Measurements from ENCODE around the gene SP140.
A peak's percentile ranks its signal among the peaks of the same experiment; 100 is the strongest.
"Not testable (repeated sequence)": the region's sequence is repeated elsewhere in the genome, so short reads cannot be mapped to it uniquely, and the experiment has no call there.

The SP140 gene

DNA sequence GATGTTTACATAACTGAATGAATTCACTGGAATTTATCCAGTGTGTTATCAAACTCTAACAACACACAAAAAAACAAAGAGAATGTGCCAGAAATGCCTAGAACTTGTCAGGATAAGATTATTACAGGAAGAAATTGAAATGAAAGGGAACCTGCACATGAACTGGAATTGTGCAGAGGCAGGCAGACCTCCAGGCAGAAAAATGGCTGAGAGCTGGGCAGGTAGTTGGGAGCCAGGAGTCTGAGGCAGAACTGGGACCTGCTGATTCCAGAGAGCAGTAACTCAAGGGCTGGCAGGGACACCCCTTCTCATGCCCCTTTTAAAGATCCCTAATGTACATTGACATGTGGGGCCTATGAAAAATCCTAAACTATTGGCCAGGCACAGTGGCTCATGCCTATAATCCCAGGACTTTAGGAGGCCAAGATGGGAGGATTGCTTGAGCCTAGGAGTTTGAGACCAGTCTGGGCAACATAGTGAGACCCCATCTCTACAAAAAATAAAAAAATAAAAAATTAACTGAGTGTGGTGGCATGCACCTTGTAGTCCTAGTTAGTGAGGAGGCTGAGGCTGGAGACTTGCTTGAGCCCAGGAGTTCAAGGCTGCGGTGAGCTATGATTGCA, 5.1 kb upstream of the SP140 start:
- H3K27me3 ChIP-seq (ENCODE audit: insufficient read depth, low read length) = no peaks in the 10 kb centered on the region
- no peak overlapping the region for H2BK12ac ChIP-seq (ENCODE audit: low read length)
- no peak overlapping the region for H3K14ac ChIP-seq (ENCODE audit: low read length)
- no peak overlapping the region for H3K18ac ChIP-seq (ENCODE audit: low read length)
- peaks cover 4% of the 10 kb centered on the region for H3K79me2 ChIP-seq (ENCODE audit: control insufficient read depth, insufficient read depth, low read length, poor library complexity)
- WGBS (ENCODE audit: extremely low coverage, insufficient coverage, insufficient read length) = no CpG with 5 or more reads among the region's 1 CpG
- H3K36me3 ChIP-seq (ENCODE audit: control insufficient read depth in 1 of 2, insufficient read depth in 2 of 2, low read length in 2 of 2) = no peaks in the 10 kb centered on the region
- H4K12ac ChIP-seq (ENCODE audit: low read depth, low read length) = no peak overlapping the region
- no peak for DNase-seq
- H3K4me2 ChIP-seq (ENCODE audit: low read length) = no peak overlapping the region
- no peak overlapping the region for H2BK5ac ChIP-seq (ENCODE audit: low read depth, low read length, poor library complexity)
- H3K4ac ChIP-seq (ENCODE audit: low read depth, low read length) = no peak overlapping the region
- H3K23ac ChIP-seq (ENCODE audit: low read length) = no peak overlapping the region
- peaks cover 13 to 16% of the 10 kb centered on the region in 2 experiments for H3K4me1 ChIP-seq (ENCODE audit: control insufficient read depth in 1 of 2, insufficient read depth in 2 of 2, low read length in 2 of 2)
- H4K8ac ChIP-seq (ENCODE audit: low read depth, low read length) = peak overlapping the region; percentile 95
- no peak overlapping the region for H3K9ac ChIP-seq (ENCODE audit: low read length)
- H2BK120ac ChIP-seq (ENCODE audit: insufficient read depth, low read length, poor library complexity) = peak overlapping the region; percentile 63
- no peak overlapping the region for H3K27ac ChIP-seq (ENCODE audit: low read depth, low read length)
- no peak overlapping the region for H2AK5ac ChIP-seq (ENCODE audit: low read length)
- H3K9me3 ChIP-seq (ENCODE audit: insufficient read depth, low read depth, low read length) = no peaks in the 10 kb centered on the region
- peak overlapping the region; percentile 62 for H2AFZ ChIP-seq (ENCODE audit: insufficient read depth, low read length, poor library complexity)
- H3K4me3 ChIP-seq (ENCODE audit: low read depth, low read length) = no peak overlapping the region
- H4K91ac ChIP-seq (ENCODE audit: low read depth, low read length) = peak overlapping the region; percentile 74
- H3K79me1 ChIP-seq (ENCODE audit: low read length) = peaks cover 13% of the 10 kb centered on the region

DNA sequence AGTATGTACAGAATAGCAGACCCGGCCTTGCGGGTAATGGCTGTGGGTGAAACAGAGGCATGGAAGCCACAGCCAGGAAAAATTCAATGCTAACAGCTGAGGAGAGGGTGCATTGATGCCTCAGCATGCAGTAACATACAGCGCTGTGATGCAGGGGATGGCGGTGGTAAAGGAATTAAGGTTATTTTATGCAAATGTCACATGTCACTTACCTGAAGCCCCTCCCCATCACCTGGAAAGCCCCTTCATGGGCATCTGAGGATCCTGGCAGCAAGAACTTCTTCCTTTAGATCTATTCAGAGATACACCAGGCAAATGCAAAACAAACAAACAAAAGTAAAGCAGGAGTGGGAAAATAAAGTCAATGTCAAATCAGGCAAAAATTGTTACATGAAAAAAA, 4.0 kb upstream of the SP140 start:
- no peak for DNase-seq
- Histone ChIP-seq H3K79me1 (ENCODE audit: low read length) (peaks cover 13% of the 10 kb centered on the region), H2AFZ (ENCODE audit: insufficient read depth, low read length, poor library complexity) (no peak overlapping the region), H3K23ac (ENCODE audit: low read length) (no peak overlapping the region), H3K27ac (ENCODE audit: low read depth, low read length) (no peak overlapping the region), H3K4me1 (ENCODE audit: control insufficient read depth in 1 of 2, insufficient read depth in 2 of 2, low read length in 2 of 2) (peaks cover 16 to 20% of the 10 kb centered on the region in 2 experiments), H3K36me3 (ENCODE audit: control insufficient read depth in 1 of 2, insufficient read depth in 2 of 2, low read length in 2 of 2) (no peaks in the 10 kb centered on the region), H4K91ac (ENCODE audit: low read depth, low read length) (peak overlapping the region; percentile 4), H3K18ac (ENCODE audit: low read length) (no peak overlapping the region), H3K4me3 (ENCODE audit: low read depth, low read length) (no peak overlapping the region), H3K4ac (ENCODE audit: low read depth, low read length) (no peak overlapping the region), H2BK5ac (ENCODE audit: low read depth, low read length, poor library complexity) (no peak overlapping the region), H3K9ac (ENCODE audit: low read length) (no peak overlapping the region), H4K12ac (ENCODE audit: low read depth, low read length) (no peak overlapping the region), H3K14ac (ENCODE audit: low read length) (no peak overlapping the region), H3K9me3 (ENCODE audit: insufficient read depth, low read depth, low read length) (no peaks in the 10 kb centered on the region), H2AK5ac (ENCODE audit: low read length) (no peak overlapping the region), H3K4me2 (ENCODE audit: low read length) (no peak overlapping the region), H2BK120ac (ENCODE audit: insufficient read depth, low read length, poor library complexity) (peak overlapping the region; percentile 6), H3K79me2 (ENCODE audit: control insufficient read depth, insufficient read depth, low read length, poor library complexity) (peaks cover 4% of the 10 kb centered on the region), H3K27me3 (ENCODE audit: insufficient read depth, low read length) (no peaks in the 10 kb centered on the region), H2BK12ac (ENCODE audit: low read length) (no peak overlapping the region), H4K8ac (ENCODE audit: low read depth, low read length) (no peak overlapping the region)
- no CpG with 5 or more reads among the region's 4 CpGs for WGBS (ENCODE audit: extremely low coverage, insufficient coverage, insufficient read length)

DNA sequence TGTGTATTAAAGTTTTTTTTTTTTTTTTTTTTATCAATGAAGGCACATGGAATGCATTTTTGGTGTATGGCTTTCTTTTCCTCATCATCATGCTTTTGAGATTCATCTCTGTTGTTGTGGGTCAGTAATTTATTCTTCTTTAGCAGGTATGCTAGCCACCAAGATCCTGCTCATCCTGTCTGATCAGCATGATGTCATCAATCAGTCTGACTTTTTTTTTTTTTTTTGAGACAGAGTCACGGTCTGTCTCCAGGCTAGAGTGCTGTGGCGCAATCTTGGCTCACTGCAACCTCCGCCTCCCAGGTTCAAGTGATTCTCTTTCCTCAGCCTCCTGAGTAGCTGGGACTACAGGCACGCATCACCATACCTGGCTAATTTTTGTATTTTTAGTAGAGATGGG, 2.7 kb upstream of the SP140 start:
- no CpG with 5 or more reads among the region's 4 CpGs for WGBS (ENCODE audit: extremely low coverage, insufficient coverage, insufficient read length)
- H3K4me3 ChIP-seq (ENCODE audit: low read depth, low read length); H3K27me3 ChIP-seq (ENCODE audit: insufficient read depth, low read length); H2BK5ac ChIP-seq (ENCODE audit: low read depth, low read length, poor library complexity); H3K4ac ChIP-seq (ENCODE audit: low read depth, low read length); H2AFZ ChIP-seq (ENCODE audit: insufficient read depth, low read length, poor library complexity); H4K8ac ChIP-seq (ENCODE audit: low read depth, low read length); H3K79me2 ChIP-seq (ENCODE audit: control insufficient read depth, insufficient read depth, low read length, poor library complexity); H2AK5ac ChIP-seq (ENCODE audit: low read length); H3K36me3 ChIP-seq (ENCODE audit: control insufficient read depth in 1 of 2, insufficient read depth in 2 of 2, low read length in 2 of 2); H4K12ac ChIP-seq (ENCODE audit: low read depth, low read length); H3K18ac ChIP-seq (ENCODE audit: low read length); H3K9ac ChIP-seq (ENCODE audit: low read length); H4K91ac ChIP-seq (ENCODE audit: low read depth, low read length); H2BK120ac ChIP-seq (ENCODE audit: insufficient read depth, low read length, poor library complexity); H3K14ac ChIP-seq (ENCODE audit: low read length); H3K4me2 ChIP-seq (ENCODE audit: low read length); H3K23ac ChIP-seq (ENCODE audit: low read length); H3K9me3 ChIP-seq (ENCODE audit: insufficient read depth, low read depth, low read length); H2BK12ac ChIP-seq (ENCODE audit: low read length): not testable (repeated sequence)
- DNase-seq = peak; percentile 71 to 90
- Histone ChIP-seq H3K4me1 (ENCODE audit: control insufficient read depth in 1 of 2, insufficient read depth in 2 of 2, low read length in 2 of 2) (peaks cover 16 to 20% of the 10 kb centered on the region in 2 experiments), H3K79me1 (ENCODE audit: low read length) (peaks cover 13% of the 10 kb centered on the region), H3K27ac (ENCODE audit: low read depth, low read length) (peak overlapping the region; percentile 50)

DNA sequence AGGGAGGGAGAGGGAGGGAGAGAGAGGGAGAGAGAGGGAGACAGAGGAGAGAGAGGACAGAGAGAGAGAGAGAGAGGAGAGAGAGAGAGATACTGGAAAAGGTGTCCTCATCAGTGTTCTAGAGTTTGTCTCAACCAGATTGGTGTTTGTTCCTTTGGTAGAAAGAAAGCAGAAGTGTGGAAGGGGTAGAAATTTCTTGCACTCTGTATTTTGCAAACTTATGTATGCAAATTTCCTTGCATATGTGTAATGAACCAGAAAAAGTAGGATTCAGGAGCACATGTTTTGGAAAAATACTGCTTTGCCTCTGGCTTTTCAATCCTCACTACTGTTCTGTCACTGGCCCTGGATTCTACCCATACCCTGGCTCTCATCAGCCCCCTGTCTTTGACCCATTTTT, 1.1 kb upstream of the SP140 start:
- Histone ChIP-seq H3K4me3 (ENCODE audit: low read depth, low read length) (no peak overlapping the region), H2BK12ac (ENCODE audit: low read length) (no peak overlapping the region), H3K4ac (ENCODE audit: low read depth, low read length) (no peak overlapping the region), H3K36me3 (ENCODE audit: control insufficient read depth in 1 of 2, insufficient read depth in 2 of 2, low read length in 2 of 2) (no peaks in the 10 kb centered on the region), H3K4me2 (ENCODE audit: low read length) (no peak overlapping the region), H3K9ac (ENCODE audit: low read length) (no peak overlapping the region), H2BK5ac (ENCODE audit: low read depth, low read length, poor library complexity) (no peak overlapping the region), H2AK5ac (ENCODE audit: low read length) (no peak overlapping the region), H4K8ac (ENCODE audit: low read depth, low read length) (no peak overlapping the region), H3K9me3 (ENCODE audit: insufficient read depth, low read depth, low read length) (no peaks in the 10 kb centered on the region), H3K79me1 (ENCODE audit: low read length) (peaks cover 12% of the 10 kb centered on the region), H3K23ac (ENCODE audit: low read length) (no peak overlapping the region), H3K14ac (ENCODE audit: low read length) (no peak overlapping the region), H2BK120ac (ENCODE audit: insufficient read depth, low read length, poor library complexity) (no peak overlapping the region), H4K91ac (ENCODE audit: low read depth, low read length) (no peak overlapping the region), H2AFZ (ENCODE audit: insufficient read depth, low read length, poor library complexity) (no peak overlapping the region), H4K12ac (ENCODE audit: low read depth, low read length) (no peak overlapping the region), H3K27me3 (ENCODE audit: insufficient read depth, low read length) (no peaks in the 10 kb centered on the region), H3K79me2 (ENCODE audit: control insufficient read depth, insufficient read depth, low read length, poor library complexity) (peaks cover 4% of the 10 kb centered on the region), H3K18ac (ENCODE audit: low read length) (no peak overlapping the region), H3K27ac (ENCODE audit: low read depth, low read length) (no peak overlapping the region), H3K4me1 (ENCODE audit: control insufficient read depth in 1 of 2, insufficient read depth in 2 of 2, low read length in 2 of 2) (peaks cover 16 to 20% of the 10 kb centered on the region in 2 experiments)
- DNase-seq = no peak

Measured in trophoblast cell (in vitro differentiated cells and primary cell).